Natural killer cell (primary cell): Measurements from ENCODE around the gene SPTBN4. TPM values are rescaled to one million over a fixed set of nuclear protein-coding genes. Genes with fewer than 3 reads are reported as not detected.
A peak's percentile ranks its signal among the peaks of the same experiment; 100 is the strongest.

Source experiments
- ATAC-seq, 3 donors: fragments of 150-1000 bp in 2 of 3; fragments of 200-7000 bp in 1 of 3; cut with Tn5 transposase; 1 replicate in 1 of 3; 2 replicates in 2 of 3; pipeline ENCODE4 v1.10.0; 2021; ENCODE audit warnings: mild to moderate bottlenecking in 2 of 3, moderate library complexity in 2 of 3
- DNase-seq, 2 donors: peaks; one replicate each; pipeline versions ENCODE4 v3.0.0 to v3.0.0-alpha.2; 2013 to 2021; ENCODE audit warnings: mixed read lengths in 1 of 2
- H3K27ac ChIP-seq: one replicate; pipeline ENCODE4 v1.5.1; 2013; ENCODE audit warnings: mild to moderate bottlenecking, low read length
- H3K27me3 ChIP-seq: one replicate; pipeline ENCODE4 v1.6.1; 2013; ENCODE audit warnings: low read length; ENCODE audit not compliant: control insufficient read depth, insufficient read depth
- H3K36me3 ChIP-seq: one replicate; pipeline ENCODE4 v1.6.1; 2013; ENCODE audit warnings: low read length; ENCODE audit not compliant: control insufficient read depth, insufficient read depth
- H3K4me1 ChIP-seq: one replicate; pipeline ENCODE4 v1.6.1; 2013; ENCODE audit warnings: low read length; ENCODE audit not compliant: control insufficient read depth, insufficient read depth
- H3K4me3 ChIP-seq: one replicate; pipeline ENCODE4 v1.5.1; 2013; ENCODE audit warnings: low read length
- H3K9me3 ChIP-seq: one replicate; pipeline ENCODE4 v1.6.1; 2013; ENCODE audit warnings: low read length; ENCODE audit not compliant: control insufficient read depth, insufficient read depth
- H3K27ac Mint-ChIP-seq, 2 donors: one replicate each; pipeline ENCODE4 v1.8.0; 2022; ENCODE audit warnings: mild to moderate bottlenecking in 2 of 2, mixed read lengths in 2 of 2, moderate library complexity in 1 of 2
- H3K27me3 Mint-ChIP-seq, 2 donors: one replicate each; pipeline ENCODE4 v1.8.0; 2022; ENCODE audit warnings: low read depth in 2 of 2, mixed read lengths in 2 of 2
- H3K36me3 Mint-ChIP-seq: one replicate; pipeline ENCODE4 v1.8.0; 2022; ENCODE audit warnings: mixed read lengths
- H3K4me1 Mint-ChIP-seq, 2 donors: one replicate each; pipeline ENCODE4 v1.8.0; 2022; ENCODE audit warnings: mixed read lengths in 2 of 2
- H3K4me3 Mint-ChIP-seq: one replicate; pipeline ENCODE4 v1.8.0; 2022; ENCODE audit warnings: mild to moderate bottlenecking, moderate library complexity, mixed read lengths
- H3K9me3 Mint-ChIP-seq, 2 donors: one replicate each; pipeline ENCODE4 v1.8.0; 2022; ENCODE audit warnings: mixed read lengths in 2 of 2
- CTCF ChIP-seq: fragments of 200-600 bp; IDR thresholded peaks from one replicate; pipeline ENCODE4 v1.8.0; 2022; ENCODE audit warnings: antibody characterized with exemption
- WGBS: methylation state at CpG from one replicate; pipeline ENCODE4 v1.1.7; 2013; ENCODE audit warnings: missing lambda C conversion rate; ENCODE audit not compliant: insufficient coverage; 5-methylcytosine and 5-hydroxymethylcytosine counted together
- intact Hi-C: fragments of 100-400 bp; cut with micrococcal nuclease; formaldehyde crosslinking; loops from one replicate; pipeline ENCODE4 v1.14.2; 2022
- total RNA-seq, 4 donors: library from RNA; stranded (reverse); fragments of 120-200 nt in 1 of 4; gene quantifications; one replicate each; pipeline versions ENCODE4 v1.2.3 to v1.2.4, GENCODE V29; 2013 to 2022

Gene SPTBN4
- total RNA-seq, 3 donors from 2014 or later (not counting 1 experiment from before 2014, with no cell fraction given): 0.16 to 0.63 (median 0.31) TPM

GRCh38 chr19:40599331-40599901 is 132.6 kb downstream of the SPTBN4 start:
- Histone ChIP-seq H3K4me1 (peaks cover 79% of the 10 kb centered on the region), H3K4me3 (no peak overlapping the region), H3K9me3 (no peaks in the 10 kb centered on the region), H3K27ac (no peak overlapping the region), H3K27me3 (peaks cover 55% of the 10 kb centered on the region), H3K36me3 (no peaks in the 10 kb centered on the region)
- no peak for TF ChIP-seq CTCF
- H3K4me3 Mint-ChIP-seq: peak overlapping the region; percentile 67
- intact Hi-C loops: loop anchor here (5.0 kb wide), 2 partner anchors 47 to 177 kb away; no protein-coding TSS in a partner anchor
- H3K9me3 Mint-ChIP-seq: no peaks in the 10 kb centered on the region
- DNase-seq (peak in 1 of 2 donors; percentile 61), ATAC-seq (no peak)
- no peaks in the 10 kb centered on the region for H3K36me3 Mint-ChIP-seq
- H3K4me1 Mint-ChIP-seq: peaks cover 31 to 58% of the 10 kb centered on the region in 2 donors
- peaks cover 14 to 54% of the 10 kb centered on the region in 2 donors for H3K27me3 Mint-ChIP-seq
- 3% methylated on average over 9 of the region's 9 CpGs for WGBS
- peak overlapping the region in 1 of 2 donors; percentile 29 for H3K27ac Mint-ChIP-seq

- peak in 1 of 2 donors; percentile 28 for DNase-seq
These were observed 133.2 kb downstream of the SPTBN4 start for GRCh38 chr19:40599902-40600569.

GRCh38 chr19:40600570-40601133 is 133.9 kb downstream of the SPTBN4 start:
- H3K27ac ChIP-seq: no peak overlapping the region
- Mint-ChIP-seq H3K27ac (peak overlapping the region in 1 of 2 donors; percentile 37), H3K27me3 (peaks cover 14 to 51% of the 10 kb centered on the region in 2 donors), H3K36me3 (no peaks in the 10 kb centered on the region), H3K4me1 (peaks cover 37 to 63% of the 10 kb centered on the region in 2 donors), H3K9me3 (no peaks in the 10 kb centered on the region), H3K4me3 (peak overlapping the region; percentile 35)
- peak in 1 of 2 donors; percentile 26 for DNase-seq
- ATAC-seq: no peak
- no peaks in the 10 kb centered on the region for H3K36me3 ChIP-seq
- peaks cover 55% of the 10 kb centered on the region for H3K27me3 ChIP-seq
- intact Hi-C loops: loop anchor here (10.0 kb wide), 1 partner anchor 944 kb away; no protein-coding TSS in a partner anchor
- H3K9me3 ChIP-seq: no peaks in the 10 kb centered on the region
- WGBS: 8% methylated on average over 13 of the region's 13 CpGs
- H3K4me3 ChIP-seq: no peak overlapping the region
- peaks cover 83% of the 10 kb centered on the region for H3K4me1 ChIP-seq
- TF ChIP-seq CTCF: no peak

More at GRCh38 chr19:40599902-40600569, 133.2 kb downstream of the SPTBN4 start:
- H3K9me3 ChIP-seq: no peaks in the 10 kb centered on the region
- TF ChIP-seq CTCF: no peak
- Mint-ChIP-seq H3K9me3 (no peaks in the 10 kb centered on the region), H3K36me3 (no peaks in the 10 kb centered on the region), H3K4me3 (peak overlapping the region; percentile 67), H3K27me3 (peaks cover 14 to 52% of the 10 kb centered on the region in 2 donors), H3K4me1 (peaks cover 31 to 58% of the 10 kb centered on the region in 2 donors), H3K27ac (peak overlapping the region in 1 of 2 donors; percentile 29)
- 5% methylated on average over 43 of the region's 43 CpGs for WGBS
- H3K27ac ChIP-seq: no peak overlapping the region
- no peaks in the 10 kb centered on the region for H3K36me3 ChIP-seq
- no peak overlapping the region for H3K4me3 ChIP-seq
- peaks cover 55% of the 10 kb centered on the region for H3K27me3 ChIP-seq
- intact Hi-C loops: loop anchor here (5.0 to 10.0 kb wide), 3 partner anchors 48 to 945 kb away; no protein-coding TSS in a partner anchor
- ATAC-seq: no peak
- H3K4me1 ChIP-seq: peaks cover 79% of the 10 kb centered on the region
